Neural progenitor cell (in vitro differentiated cells): Measurements from ENCODE around the gene EPHB2. TPM values are rescaled to one million over a fixed set of nuclear protein-coding genes. Genes with fewer than 3 reads are reported as not detected.

Experiments
- DNase-seq: peaks from one replicate; pipeline ENCODE4 v3.0.0-alpha.2; 2016; ENCODE audit warnings: low spot score
- H2AFZ ChIP-seq: fragments of 200-600 bp; sonication (generic); replicated peaks from 2 replicates; pipeline ENCODE4 v1.6.1; 2016; ENCODE audit warnings: antibody characterized with exemption
- H3F3A ChIP-seq: fragments of 200-600 bp; sonication (generic); 2 replicates; pipeline ENCODE4 v1.6.1; 2016; ENCODE audit warnings: antibody characterized with exemption, low read depth
- H3K27ac ChIP-seq: fragments of 200-600 bp; sonication (generic); 2 replicates; pipeline ENCODE4 v1.5.1; 2016; ENCODE audit warnings: mild to moderate bottlenecking
- H3K27me3 ChIP-seq: fragments of 200-600 bp; sonication (generic); 2 replicates; pipeline ENCODE4 v1.6.1; 2016; ENCODE audit warnings: mild to moderate bottlenecking, moderate library complexity
- H3K36me3 ChIP-seq: fragments of 200-600 bp; sonication (generic); 2 replicates; pipeline ENCODE4 v1.5.1; 2016
- H3K4me1 ChIP-seq: fragments of 200-600 bp; sonication (generic); 2 replicates; pipeline ENCODE4 v1.6.1; 2016; ENCODE audit warnings: mixed run types
- H3K4me2 ChIP-seq: fragments of 200-600 bp; sonication (generic); 2 replicates; pipeline ENCODE4 v1.6.1; 2016
- H3K4me3 ChIP-seq: fragments of 200-600 bp; sonication (generic); 2 replicates; pipeline ENCODE4 v1.5.1; 2016
- H3K79me2 ChIP-seq: fragments of 200-600 bp; sonication (generic); 2 replicates; pipeline ENCODE4 v1.6.1; 2016; ENCODE audit warnings: low read depth
- H3K9ac ChIP-seq: fragments of 200-600 bp; sonication (generic); 2 replicates; pipeline ENCODE4 v1.6.1; 2016
- H3K9me3 ChIP-seq: fragments of 200-600 bp; sonication (generic); 2 replicates; pipeline ENCODE4 v1.5.1; 2016; ENCODE audit warnings: low read depth
- H4K20me1 ChIP-seq: fragments of 200-600 bp; sonication (generic); 2 replicates; pipeline ENCODE4 v1.6.1; 2016; ENCODE audit warnings: low read depth
- H3K27ac Mint-ChIP-seq: 3 replicates; pipeline ENCODE4 v1.8.0; 2021; ENCODE audit warnings: mixed read lengths
- H3K27me3 Mint-ChIP-seq: 2 replicates; pipeline ENCODE4 v1.8.0; 2022; ENCODE audit warnings: low read depth, mild to moderate bottlenecking, inconsistent platforms, moderate library complexity, mixed read lengths; ENCODE audit not compliant: insufficient read depth
- H3K36me3 Mint-ChIP-seq: 3 replicates; pipeline ENCODE4 v1.8.0; 2021; ENCODE audit warnings: mixed read lengths
- H3K4me1 Mint-ChIP-seq: 3 replicates; pipeline ENCODE4 v1.8.0; 2021; ENCODE audit warnings: mixed read lengths
- H3K4me3 Mint-ChIP-seq: 3 replicates; pipeline ENCODE4 v1.8.0; 2021; ENCODE audit warnings: mild to moderate bottlenecking, moderate library complexity, mixed read lengths
- H3K9me3 Mint-ChIP-seq: 3 replicates; pipeline ENCODE4 v1.8.0; 2020; ENCODE audit warnings: mixed read lengths
- CTCF ChIP-seq: fragments of 200-600 bp; sonication (generic); IDR thresholded peaks from 2 replicates; pipeline ENCODE4 v1.5.1; 2017; ENCODE audit warnings: antibody characterized with exemption, mild to moderate bottlenecking
- EZH2 ChIP-seq: fragments of 200-600 bp; sonication (generic); IDR thresholded peaks from 2 replicates; pipeline ENCODE4 v1.6.1; 2017; ENCODE audit warnings: antibody characterized with exemption, mild to moderate bottlenecking, moderate library complexity
- EZH2phosphoT487 ChIP-seq: fragments of 200-600 bp; sonication (generic); IDR thresholded peaks from 2 replicates; pipeline ENCODE4 v1.6.1; 2017; ENCODE audit warnings: antibody characterized with exemption
- total RNA-seq: library from RNA; depleted of rRNA; stranded (reverse); fragments of >200 nt; gene quantifications from 2 replicates; pipeline ENCODE4 v1.2.3, GENCODE V29; 2015; ENCODE audit warnings: low replicate concordance

EPHB2 gene
- total RNA-seq, 1 donor from 2014 or later: 38.3 TPM

DNA sequence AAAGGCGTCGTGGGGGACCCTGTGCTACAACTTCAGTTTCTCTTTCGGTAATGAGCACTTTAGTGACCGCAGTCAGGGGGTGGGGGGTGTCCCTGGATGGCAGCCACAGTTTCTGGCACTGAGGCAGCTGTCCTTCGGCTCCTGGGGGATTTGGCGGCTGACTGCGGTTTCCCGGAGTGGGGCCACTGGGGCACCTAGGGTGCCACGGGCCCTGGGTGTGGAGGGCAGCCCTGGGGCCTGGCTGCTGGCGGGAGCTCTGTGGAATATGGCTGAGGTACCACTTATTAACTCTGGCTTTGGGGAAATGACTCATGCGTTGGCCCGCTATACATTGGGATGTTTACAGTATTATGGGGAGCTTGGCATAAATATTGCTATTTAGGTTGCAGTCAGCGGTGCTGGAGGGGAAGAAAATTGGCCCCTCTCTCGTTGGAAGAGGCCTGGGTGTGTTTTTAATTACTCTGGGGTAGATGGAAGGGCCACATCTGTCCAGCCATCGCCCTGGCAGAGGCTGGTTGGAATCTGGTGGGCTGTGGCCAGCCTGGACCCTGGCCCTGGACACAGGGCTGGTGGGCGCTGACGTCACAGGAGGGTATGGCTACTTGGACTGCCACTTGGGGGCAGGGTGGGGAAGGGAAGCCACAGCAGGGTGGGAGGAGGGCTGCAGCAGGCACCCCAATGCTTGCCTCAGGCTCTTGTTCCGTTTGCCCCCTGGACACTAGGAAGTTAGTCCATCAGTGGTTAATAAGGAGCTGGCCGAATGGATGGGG lies 2.0 kb downstream of the EPHB2 start:
- Histone ChIP-seq H3K4me3 (peak overlapping the region; percentile 82), H3K9ac (no peak overlapping the region)

GRCh38 chr1:22714455-22714854 lies 3.8 kb downstream of the EPHB2 start:
- peaks cover 80% of the 10 kb centered on the region for H4K20me1 ChIP-seq

More for the DNA sequence above, 2.0 kb downstream of the EPHB2 start:
- peaks cover 14% of the 10 kb centered on the region for H3K27me3 Mint-ChIP-seq
- Histone ChIP-seq H3K9me3 (no peaks in the 10 kb centered on the region), H3F3A (peaks cover 34% of the 10 kb centered on the region), H3K27ac (no peak overlapping the region), H3K4me1 (peaks cover 35% of the 10 kb centered on the region), H4K20me1 (peaks cover 63% of the 10 kb centered on the region), H3K27me3 (peaks cover 12% of the 10 kb centered on the region), H3K36me3 (no peaks in the 10 kb centered on the region), H2AFZ (no peak overlapping the region), H3K79me2 (peaks cover 56% of the 10 kb centered on the region), H3K4me2 (peak overlapping the region; percentile 85)
- peaks cover 6% of the 10 kb centered on the region for H3K36me3 Mint-ChIP-seq
- peaks cover 53% of the 10 kb centered on the region for H3K4me1 Mint-ChIP-seq
- peak; percentile 16 for TF ChIP-seq CTCF
- no peak for TF ChIP-seq EZH2phosphoT487
- H3K27ac Mint-ChIP-seq: no peak overlapping the region
- H3K4me3 Mint-ChIP-seq: peak overlapping the region; percentile 93
- H3K9me3 Mint-ChIP-seq: no peaks in the 10 kb centered on the region
- DNase-seq: peak; percentile 34

DNA sequence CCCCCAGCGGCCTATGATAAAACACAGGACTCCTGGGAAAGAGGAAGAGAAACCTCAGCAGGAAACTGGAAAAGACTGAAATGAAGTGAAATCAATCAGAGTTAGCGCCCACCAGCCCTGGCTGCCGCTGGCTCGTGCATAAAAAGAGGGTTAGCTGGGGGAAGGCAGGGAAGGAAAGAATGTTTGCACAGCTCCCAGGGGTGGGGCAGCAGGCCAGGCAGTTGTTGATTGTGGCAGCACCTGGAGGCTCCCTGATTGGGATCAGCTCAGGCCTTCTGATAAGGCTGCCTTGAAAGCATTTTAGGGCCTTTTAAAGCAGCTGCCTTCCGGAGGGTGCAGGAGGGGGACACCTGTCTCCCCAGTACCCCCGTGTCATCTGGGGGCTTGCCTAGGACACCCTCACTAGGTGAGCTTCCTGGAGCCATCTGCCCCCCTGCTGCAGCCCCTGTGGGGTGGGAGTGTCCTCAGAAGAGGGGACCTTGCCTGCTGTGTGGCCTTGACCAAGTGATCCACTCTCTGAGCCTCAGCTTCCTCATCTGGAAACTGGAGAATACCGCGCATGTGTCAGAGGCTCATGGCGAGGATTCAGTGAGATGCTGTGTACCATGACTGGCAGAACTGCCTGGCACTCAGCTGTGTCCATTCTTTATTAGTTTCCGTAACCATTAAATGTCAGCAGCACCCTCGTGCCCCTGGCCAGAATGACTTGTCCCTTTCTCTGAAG lies 6.6 kb downstream of the EPHB2 start:
- peaks cover 14% of the 10 kb centered on the region for H3K4me1 ChIP-seq
- Mint-ChIP-seq H3K4me3 (no peak overlapping the region), H3K9me3 (no peaks in the 10 kb centered on the region), H3K36me3 (peaks cover 6% of the 10 kb centered on the region), H3K27me3 (peaks cover 14% of the 10 kb centered on the region), H3K4me1 (peaks cover 35% of the 10 kb centered on the region), H3K27ac (no peak overlapping the region)
- H2AFZ ChIP-seq: no peak overlapping the region
- DNase-seq: peak; percentile 41
- no peaks in the 10 kb centered on the region for H3K36me3 ChIP-seq
- H3K4me3 ChIP-seq: no peak overlapping the region
- peaks cover 3% of the 10 kb centered on the region for H3K27me3 ChIP-seq
- peaks cover 90% of the 10 kb centered on the region for H3K79me2 ChIP-seq
- H4K20me1 ChIP-seq: peaks cover 98% of the 10 kb centered on the region
- no peak for TF ChIP-seq CTCF
- TF ChIP-seq EZH2: no peak
- no peak for TF ChIP-seq EZH2phosphoT487
- peaks cover 17% of the 10 kb centered on the region for H3F3A ChIP-seq
- no peak overlapping the region for H3K9ac ChIP-seq
- peak overlapping the region; percentile 63 for H3K4me2 ChIP-seq
- no peaks in the 10 kb centered on the region for H3K9me3 ChIP-seq
- no peak overlapping the region for H3K27ac ChIP-seq

More at GRCh38 chr1:22714455-22714854, 3.8 kb downstream of the EPHB2 start:
- H3K27ac Mint-ChIP-seq: no peak overlapping the region
- Histone ChIP-seq H3K4me3 (no peak overlapping the region), H3K4me1 (peaks cover 25% of the 10 kb centered on the region), H3K36me3 (no peaks in the 10 kb centered on the region), H3K9ac (no peak overlapping the region), H3K4me2 (no peak overlapping the region), H3K9me3 (no peaks in the 10 kb centered on the region), H3F3A (peaks cover 20% of the 10 kb centered on the region), H2AFZ (no peak overlapping the region), H3K27me3 (peaks cover 12% of the 10 kb centered on the region), H3K27ac (no peak overlapping the region), H3K79me2 (peaks cover 73% of the 10 kb centered on the region)
- H3K27me3 Mint-ChIP-seq: peaks cover 14% of the 10 kb centered on the region
- peaks cover 6% of the 10 kb centered on the region for H3K36me3 Mint-ChIP-seq
- no peak for DNase-seq
- TF ChIP-seq EZH2phosphoT487: no peak
- no peak for TF ChIP-seq EZH2
- no peak for TF ChIP-seq CTCF
- no peaks in the 10 kb centered on the region for H3K9me3 Mint-ChIP-seq
- H3K4me1 Mint-ChIP-seq: peaks cover 39% of the 10 kb centered on the region
- H3K4me3 Mint-ChIP-seq: no peak overlapping the region
